HEK293 (cell line): ENCODE data around the gene CEACAM19.

ENCODE experiments used
- CTCF ChIA-PET: fragments of 350-600 bp; formaldehyde crosslinking; extraction: SDS; loops from one replicate; lab custom pipeline; 2021; ENCODE audit warnings: antibody characterized with exemption; lab: Yijun Ruan, JAX
- POLR2A ChIA-PET: fragments of 300-600 bp; formaldehyde crosslinking; extraction: SDS; loops from one replicate; lab custom pipeline; 2020; ENCODE audit warnings: antibody characterized with exemption, inconsistent platforms; lab: Yijun Ruan, JAX
- H3K27ac ChIP-seq: fragments of 200-500 bp; sonication (Bioruptor generic); 2 replicates; pipeline ENCODE4 v1.5.1; 2014; ENCODE audit warnings: low read depth, low read length, control low read depth, inconsistent platforms; ENCODE audit errors: extremely low read depth
- H3K36me3 ChIP-seq, 2 experiments: fragments of 200-500 bp in 1 of 2; sonication (Bioruptor generic) in 1 of 2; 1 replicate in 1 of 2; 2 replicates in 1 of 2; pipeline ENCODE4 v1.5.1; 2014 to 2017; ENCODE audit warnings: inconsistent platforms in 2 of 2, low read length in 2 of 2; ENCODE audit not compliant: control insufficient read depth in 2 of 2, insufficient read depth in 1 of 2
- H3K4me1 ChIP-seq: fragments of 200-500 bp; sonication (Bioruptor generic); 2 replicates; pipeline ENCODE4 v1.5.1; 2014; ENCODE audit warnings: mild to moderate bottlenecking, low read length, inconsistent platforms; ENCODE audit not compliant: control insufficient read depth, insufficient read depth
- H3K4me3 ChIP-seq: 2 replicates; pipeline ENCODE4 v1.5.1; 2011; ENCODE audit warnings: low read depth, mild to moderate bottlenecking, control low read depth, low read length, moderate library complexity
- H3K9me3 ChIP-seq: fragments of 200-500 bp; sonication (Bioruptor generic); 2 replicates; pipeline ENCODE4 v1.5.1; 2014; ENCODE audit warnings: low read depth, low read length, inconsistent platforms; ENCODE audit not compliant: control insufficient read depth, insufficient read depth
- HOXA7 ChIP-seq: sonication (generic); formaldehyde crosslinking; IDR thresholded peaks from 2 replicates; pipeline ENCODE4 v1.8.1; 2022; ENCODE audit warnings: missing genetic modification reagents, borderline replicate concordance
- KLF16 ChIP-seq: fragments of 450-650 bp; formaldehyde crosslinking; IDR thresholded peaks from 2 replicates; pipeline ENCODE4 v1.5.1; 2017; ENCODE audit warnings: missing biosample characterization, missing genetic modification characterization
- MYNN ChIP-seq: fragments of 450-650 bp; formaldehyde crosslinking; IDR thresholded peaks from 2 replicates; pipeline ENCODE4 v1.5.1; 2016; ENCODE audit warnings: missing biosample characterization, missing genetic modification characterization, borderline replicate concordance
- REST ChIP-seq: fragments of 450-650 bp; formaldehyde crosslinking; IDR thresholded peaks from 2 replicates; pipeline ENCODE4 v1.5.1; 2016; ENCODE audit warnings: missing biosample characterization, missing genetic modification characterization
- SP2 ChIP-seq: fragments of 450-650 bp; formaldehyde crosslinking; IDR thresholded peaks from 2 replicates; pipeline ENCODE4 v1.5.1; 2016; ENCODE audit warnings: missing biosample characterization, missing genetic modification characterization
- ZBTB11 ChIP-seq: fragments of 450-650 bp; formaldehyde crosslinking; conservative IDR thresholded peaks from 2 replicates; pipeline ENCODE4 v1.5.1; 2016; ENCODE audit warnings: low read depth, missing biosample characterization, missing genetic modification characterization
- ZNF10 ChIP-seq: fragments of 450-650 bp; formaldehyde crosslinking; IDR thresholded peaks from 2 replicates; pipeline ENCODE4 v1.5.1; 2017; ENCODE audit warnings: missing biosample characterization, missing genetic modification characterization
- ZNF223 ChIP-seq: fragments of 450-650 bp; formaldehyde crosslinking; IDR thresholded peaks from 2 replicates; pipeline ENCODE4 v1.5.1; 2016; ENCODE audit warnings: missing biosample characterization, missing genetic modification characterization
- ZNF280C ChIP-seq: fragments of 450-650 bp; formaldehyde crosslinking; IDR thresholded peaks from 2 replicates; pipeline ENCODE4 v1.5.1; 2016; ENCODE audit warnings: missing biosample characterization, missing genetic modification characterization
- ZNF292 ChIP-seq: fragments of 450-650 bp; formaldehyde crosslinking; IDR thresholded peaks from 2 replicates; pipeline ENCODE4 v1.5.1; 2016; ENCODE audit warnings: low read depth, missing biosample characterization, missing genetic modification characterization, borderline replicate concordance
- ZNF366 ChIP-seq: fragments of 450-650 bp; formaldehyde crosslinking; conservative IDR thresholded peaks from 2 replicates; pipeline ENCODE4 v1.5.1; 2016; ENCODE audit warnings: missing biosample characterization, missing genetic modification characterization
- ZNF391 ChIP-seq: fragments of 450-650 bp; formaldehyde crosslinking; IDR thresholded peaks from 2 replicates; pipeline ENCODE4 v1.5.1; 2016; ENCODE audit warnings: low read depth, missing biosample characterization, missing genetic modification characterization, borderline replicate concordance
- ZNF398 ChIP-seq: fragments of 450-650 bp; formaldehyde crosslinking; IDR thresholded peaks from 2 replicates; pipeline ENCODE4 v1.5.1; 2017; ENCODE audit warnings: missing biosample characterization, missing genetic modification characterization
- ZNF426 ChIP-seq: fragments of 450-650 bp; formaldehyde crosslinking; IDR thresholded peaks from 2 replicates; pipeline ENCODE4 v1.5.1; 2017; ENCODE audit warnings: missing biosample characterization, missing genetic modification characterization, mild to moderate bottlenecking, inconsistent platforms, moderate library complexity
- ZNF560 ChIP-seq: fragments of 450-650 bp; formaldehyde crosslinking; IDR thresholded peaks from 2 replicates; pipeline ENCODE4 v1.5.1; 2017; ENCODE audit warnings: missing biosample characterization, missing genetic modification characterization, borderline replicate concordance
- ZNF639 ChIP-seq: fragments of 450-650 bp; formaldehyde crosslinking; IDR thresholded peaks from 2 replicates; pipeline ENCODE4 v1.5.1; 2016; ENCODE audit warnings: missing biosample characterization, missing genetic modification characterization
- ZNF664 ChIP-seq: fragments of 450-650 bp; formaldehyde crosslinking; IDR thresholded peaks from 2 replicates; pipeline ENCODE4 v1.5.1; 2016; ENCODE audit warnings: missing biosample characterization, missing genetic modification characterization

Gene CEACAM19

GRCh38 chr19:44640518-44640917, 30.8 kb upstream of the CEACAM19 start:
- POLR2A ChIA-PET: no interaction called here
- no peaks in the 10 kb centered on the region for H3K4me1 ChIP-seq
- 0 out of 2 replicates have a peak, but pooled peaks have one; percentile 21 for TF ChIP-seq REST (tag by site-specific recombination)
- TF ChIP-seq ZNF280C (tag by site-specific recombination): no peak
- TF ChIP-seq, all 188 proteins: peak for 1
- H3K9me3 ChIP-seq: no peaks in the 10 kb centered on the region
- CTCF ChIA-PET: interaction anchor here (0.6 to 2.1 kb wide), 3 partner anchors 16 to 74 kb away, joined by 3 to 8 read pairs (median 4); no protein-coding TSS in a partner anchor
- H3K4me3 ChIP-seq: no peak overlapping the region
- H3K27ac ChIP-seq: no peak overlapping the region
- no peaks in the 10 kb centered on the region for H3K36me3 ChIP-seq

DNA sequence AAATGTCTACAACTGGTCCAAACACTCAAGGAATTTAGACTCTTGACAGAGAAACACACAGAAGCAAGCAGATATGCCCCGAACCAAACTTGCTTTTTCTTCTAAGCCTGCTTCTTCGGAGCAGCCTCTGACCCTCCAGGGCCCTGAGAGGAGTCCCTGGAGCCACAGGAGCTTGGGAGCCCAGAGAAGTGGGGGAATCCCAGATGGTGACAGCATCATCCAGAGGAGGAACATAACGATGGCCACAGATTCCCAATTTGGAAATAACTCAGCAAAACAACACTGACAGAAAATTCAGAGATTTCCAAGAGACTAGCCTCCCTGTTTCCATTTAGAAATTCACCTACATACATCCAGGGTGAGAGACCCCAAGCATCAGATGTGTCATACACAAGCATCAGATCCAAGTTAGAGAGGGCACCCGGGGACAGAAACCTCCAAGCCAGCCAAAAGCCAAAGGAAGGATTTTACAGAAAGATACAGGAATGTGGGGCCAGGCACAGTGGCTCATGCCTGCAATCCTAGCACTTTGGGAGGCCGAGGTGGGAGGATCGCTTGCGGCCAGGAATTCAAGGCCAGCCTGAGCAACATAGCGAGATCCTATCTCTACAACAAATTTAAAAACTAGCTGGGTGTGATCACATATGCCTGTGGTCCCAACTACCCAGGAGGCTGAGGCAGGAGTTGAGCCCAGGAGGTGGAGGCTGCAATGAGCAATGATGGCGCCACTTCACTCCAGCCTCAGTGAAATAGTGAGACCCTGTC, 29.6 kb upstream of the CEACAM19 start:
- no peak overlapping the region for H3K4me3 ChIP-seq
- CTCF ChIA-PET: interaction anchor here (0.5 to 2.1 kb wide), 6 partner anchors 9 to 71 kb away, joined by 3 to 8 read pairs (median 4); no protein-coding TSS in a partner anchor
- no peak for TF ChIP-seq MYNN (tag by site-specific recombination)
- TF ChIP-seq ZNF664 (tag by site-specific recombination): no peak
- TF ChIP-seq ZBTB11 (tag by site-specific recombination): no peak
- no peak for TF ChIP-seq ZNF292 (tag by site-specific recombination)
- no peak for TF ChIP-seq KLF16
- TF ChIP-seq SP2 (tag by site-specific recombination): no peak
- no peak for TF ChIP-seq ZNF426 (tag by site-specific recombination)
- TF ChIP-seq ZNF560 (tag by site-specific recombination): no peak
- no peak for TF ChIP-seq ZNF639 (tag by site-specific recombination)
- no peak for TF ChIP-seq ZNF391 (tag by site-specific recombination)
- no peak for TF ChIP-seq ZNF10 (tag by site-specific recombination)
- TF ChIP-seq HOXA7 (CRISPR knock-in tag): no peak
- TF ChIP-seq ZNF366: no peak
- TF ChIP-seq ZNF398 (tag by site-specific recombination): no peak
- TF ChIP-seq ZNF223 (tag by site-specific recombination): no peak
- TF ChIP-seq, all 188 proteins: peak for 0
- Histone ChIP-seq H3K4me1 (no peaks in the 10 kb centered on the region), H3K9me3 (no peaks in the 10 kb centered on the region), H3K27ac (no peak overlapping the region), H3K36me3 (peaks cover 0 to 5% of the 10 kb centered on the region in 2 experiments; a peak in 2 of 3 replicates)
- POLR2A ChIA-PET: interaction anchor here (3.1 kb wide), 1 partner anchor 11 kb away, joined by 12 read pairs; no protein-coding TSS in a partner anchor
